Measurements from ENCODE around the gene ATXN7L3. TPM values are rescaled to one million over a fixed set of nuclear protein-coding genes. Genes with fewer than 3 reads are reported as not detected.

Gene ATXN7L3
- total RNA-seq, 2 donors from 2014 or later = 97.1 to 97.5 TPM

DNA sequence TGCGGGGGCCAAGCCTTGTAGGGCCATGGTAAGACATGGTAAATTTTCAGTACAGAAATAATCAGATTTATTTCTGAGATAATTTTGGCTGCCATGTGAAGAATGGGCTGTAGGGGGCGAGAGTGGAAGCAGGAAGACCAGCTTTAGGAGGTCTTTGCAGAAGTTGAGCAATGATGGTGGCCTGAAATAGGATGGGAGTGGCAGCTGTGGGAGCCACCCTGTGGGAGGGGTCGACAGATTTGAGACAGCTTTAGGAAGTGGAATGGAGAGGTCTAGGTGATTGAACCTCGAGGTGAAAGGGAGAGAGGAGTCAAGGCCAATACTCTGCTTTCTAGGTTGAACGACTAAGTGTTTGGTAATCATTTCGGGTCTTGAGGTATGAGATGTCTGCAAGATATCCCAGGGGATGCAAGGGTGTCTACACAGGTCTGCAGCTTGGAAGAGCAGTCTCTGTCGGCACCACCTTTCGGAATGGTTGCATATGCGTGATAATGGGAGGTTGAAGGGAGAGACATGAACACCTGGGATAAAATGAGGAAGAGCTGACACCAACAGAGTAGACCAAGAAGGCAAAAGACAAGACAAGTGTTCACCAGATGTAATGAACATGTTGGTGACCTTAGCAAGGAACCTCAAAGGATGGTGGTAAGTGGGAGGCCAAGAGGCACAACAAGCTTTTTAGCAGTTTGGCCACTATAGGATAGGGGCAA, 4.2 kb upstream of the ATXN7L3 start:
- no peak for ATAC-seq

GRCh38 chr17:44202756-44203155, 3.1 kb upstream of the ATXN7L3 start:
- Mint-ChIP-seq H3K4me1 (peaks cover 40% of the 10 kb centered on the region), H3K4me3 (peak overlapping the region; percentile 55), H3K27me3 (no peaks in the 10 kb centered on the region), H3K36me3 (ENCODE audit: low read depth) (peaks cover 2% of the 10 kb centered on the region), H3K27ac (peak overlapping the region; percentile 89)
- ATAC-seq (no peak), DNase-seq (no peak)
- H3K9me3 ChIP-seq (ENCODE audit: control insufficient read depth, low read length, poor library complexity, severe bottlenecking) = no peaks in the 10 kb centered on the region

More for the DNA sequence above, 4.2 kb upstream of the ATXN7L3 start:
- H3K27ac Mint-ChIP-seq = peak overlapping the region; percentile 89
- H3K9me3 ChIP-seq (ENCODE audit: control insufficient read depth, low read length, poor library complexity, severe bottlenecking) = no peaks in the 10 kb centered on the region
- peaks cover 38% of the 10 kb centered on the region for H3K4me1 Mint-ChIP-seq
- no peak for DNase-seq
- H3K36me3 Mint-ChIP-seq (ENCODE audit: low read depth) = peaks cover 2% of the 10 kb centered on the region
- peak overlapping the region; percentile 34 for H3K4me3 Mint-ChIP-seq
- no peaks in the 10 kb centered on the region for H3K27me3 Mint-ChIP-seq

DNA sequence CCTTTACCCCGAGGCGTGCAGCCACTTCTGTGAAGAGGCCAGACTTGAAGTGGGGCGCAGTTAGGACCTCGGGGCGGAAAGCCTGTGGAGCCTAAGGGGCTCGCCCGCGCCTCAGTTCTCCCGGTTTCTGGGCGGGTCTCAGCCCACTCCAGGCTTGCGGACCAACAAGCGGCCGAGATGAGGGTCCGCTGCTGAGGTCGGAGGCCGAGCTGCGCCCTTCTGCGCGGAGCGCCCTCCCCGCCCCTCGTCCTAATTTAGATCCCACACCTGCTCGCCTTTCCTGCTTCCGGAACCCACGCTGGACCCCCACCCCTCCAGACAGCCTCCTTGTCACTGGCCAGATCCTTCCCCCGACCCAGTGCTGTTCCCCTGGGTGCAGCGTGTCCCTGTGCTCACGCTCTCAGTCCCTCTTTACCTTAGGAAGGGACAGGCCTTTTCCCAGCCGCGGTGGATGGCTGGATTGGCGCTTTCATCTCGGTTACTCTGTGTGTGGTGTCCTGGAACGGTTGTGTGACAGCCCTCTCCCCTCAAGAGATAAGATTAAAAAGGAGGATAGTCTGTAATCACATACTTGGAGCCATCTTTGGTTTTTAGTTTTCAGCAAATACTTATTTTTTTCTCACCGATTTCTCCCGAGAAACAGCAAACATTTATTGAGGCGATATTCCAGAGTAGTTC, 933 bp upstream of the ATXN7L3 start:
- no peaks in the 10 kb centered on the region for H3K9me3 ChIP-seq (ENCODE audit: control insufficient read depth, low read length, poor library complexity, severe bottlenecking)
- Mint-ChIP-seq H3K27ac (peak overlapping the region; percentile 83), H3K36me3 (ENCODE audit: low read depth) (peaks cover 2% of the 10 kb centered on the region), H3K27me3 (no peaks in the 10 kb centered on the region), H3K4me1 (peaks cover 40% of the 10 kb centered on the region), H3K4me3 (peak overlapping the region; percentile 93)
- DNase-seq = no peak
- no peak for ATAC-seq

DNA sequence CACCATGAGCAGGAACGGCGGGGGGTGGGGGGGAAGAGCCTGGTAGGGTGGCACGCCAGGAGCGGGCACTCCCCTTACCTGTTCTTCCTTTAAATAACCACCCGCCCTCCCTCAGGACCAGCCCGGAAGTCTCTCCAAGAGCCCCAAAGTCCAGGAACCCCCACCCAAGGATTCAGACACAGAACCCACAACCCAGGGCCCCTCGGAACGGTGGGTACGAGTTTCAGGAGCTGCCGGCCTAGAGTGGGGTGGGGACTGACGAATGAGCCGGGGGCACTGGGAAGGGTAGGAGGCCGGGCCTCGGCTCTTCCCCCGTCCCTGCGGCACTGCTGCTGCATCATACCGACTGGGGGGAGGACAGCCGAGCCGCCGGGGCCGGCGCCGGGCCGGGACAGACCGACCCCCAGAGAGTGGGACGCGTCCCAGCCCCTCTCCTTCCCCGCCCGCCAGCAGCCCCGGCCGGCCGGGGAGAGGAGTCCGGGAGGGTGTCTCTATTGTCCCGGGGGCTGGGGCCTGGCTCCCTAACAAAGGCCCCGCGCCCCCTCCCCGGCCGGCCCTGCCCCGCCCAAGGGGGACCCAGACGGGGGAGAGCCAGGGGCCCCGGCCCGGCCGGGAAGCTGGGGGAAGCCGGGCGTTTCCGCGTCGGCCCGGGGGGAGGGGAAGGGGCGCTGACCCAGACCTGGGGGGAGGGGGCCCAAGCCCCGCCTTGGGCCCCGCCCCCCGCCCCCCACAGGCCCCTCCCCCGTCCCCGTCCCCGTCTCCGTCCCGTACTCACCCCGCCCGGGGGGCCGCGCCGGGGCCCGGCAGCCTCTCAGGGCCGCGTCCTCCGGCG, 747 bp downstream of the ATXN7L3 start:
- Mint-ChIP-seq H3K4me3 (peak overlapping the region; percentile 90), H3K36me3 (ENCODE audit: low read depth) (peaks cover 2% of the 10 kb centered on the region), H3K27ac (peak overlapping the region; percentile 93), H3K4me1 (peaks cover 37% of the 10 kb centered on the region), H3K27me3 (no peaks in the 10 kb centered on the region)
- no peaks in the 10 kb centered on the region for H3K9me3 ChIP-seq (ENCODE audit: control insufficient read depth, low read length, poor library complexity, severe bottlenecking)
- ATAC-seq (peak; percentile 13), DNase-seq (peak in 2 of 3 donors; percentile 61)

DNA sequence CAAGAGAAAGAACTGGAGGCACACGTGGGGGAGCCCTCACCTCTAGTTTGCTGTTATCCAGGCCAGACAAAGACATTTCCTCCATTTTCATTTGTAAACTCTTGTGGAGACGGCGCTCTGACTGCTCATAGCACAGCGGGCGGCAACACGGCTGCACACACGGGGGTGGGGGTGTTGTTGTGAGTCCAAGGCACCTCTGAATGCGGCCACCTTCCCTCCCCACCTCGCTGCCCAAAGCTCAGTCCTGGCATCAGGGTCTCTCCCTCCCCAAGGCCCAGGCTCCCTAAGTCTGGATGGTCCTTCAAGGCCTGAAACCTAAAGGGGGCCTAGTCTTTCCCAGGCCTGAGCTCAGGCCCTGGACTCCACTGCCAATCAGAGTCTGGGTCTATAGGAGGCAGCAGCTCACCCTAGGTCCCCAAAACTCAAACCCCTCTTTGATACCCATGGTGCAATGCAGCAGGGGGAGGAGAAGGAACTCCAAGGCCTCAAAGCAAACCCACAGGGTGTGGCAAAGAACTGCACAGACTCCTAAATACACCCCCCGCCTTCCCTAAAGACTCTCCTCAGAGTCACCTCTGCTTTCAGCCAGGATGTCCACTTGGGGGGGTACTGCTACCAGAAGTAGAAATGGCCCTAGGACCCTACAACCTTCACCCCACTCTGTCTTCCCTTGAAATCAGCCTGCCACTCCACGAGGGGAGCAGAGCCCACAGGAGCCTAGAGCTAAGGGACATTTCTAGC, 1.5 kb downstream of the ATXN7L3 start:
- H3K4me3 Mint-ChIP-seq = peak overlapping the region; percentile 90
- H3K9me3 ChIP-seq (ENCODE audit: control insufficient read depth, low read length, poor library complexity, severe bottlenecking) = no peaks in the 10 kb centered on the region
- ATAC-seq = peak; percentile 24
- no peaks in the 10 kb centered on the region for H3K27me3 Mint-ChIP-seq
- DNase-seq = no peak
- peak overlapping the region; percentile 93 for H3K27ac Mint-ChIP-seq
- peaks cover 29% of the 10 kb centered on the region for H3K4me1 Mint-ChIP-seq
- H3K36me3 Mint-ChIP-seq (ENCODE audit: low read depth) = peaks cover 2% of the 10 kb centered on the region

- ATAC-seq = no peak
- H3K4me3 Mint-ChIP-seq = no peak overlapping the region
- peak overlapping the region; percentile 93 for H3K27ac Mint-ChIP-seq
- no peak for DNase-seq
- no peaks in the 10 kb centered on the region for H3K9me3 ChIP-seq (ENCODE audit: control insufficient read depth, low read length, poor library complexity, severe bottlenecking)
- H3K27me3 Mint-ChIP-seq = no peaks in the 10 kb centered on the region
- peaks cover 26% of the 10 kb centered on the region for H3K4me1 Mint-ChIP-seq
- peaks cover 2% of the 10 kb centered on the region for H3K36me3 Mint-ChIP-seq (ENCODE audit: low read depth)
These were observed 2.6 kb downstream of the ATXN7L3 start for GRCh38 chr17:44197107-44197506.

GRCh38 chr17:44193326-44194084, 6.2 kb downstream of the ATXN7L3 start:
- Mint-ChIP-seq H3K4me1 (peaks cover 18% of the 10 kb centered on the region), H3K4me3 (no peak overlapping the region), H3K36me3 (ENCODE audit: low read depth) (peaks cover 6% of the 10 kb centered on the region), H3K27ac (no peak overlapping the region), H3K27me3 (no peaks in the 10 kb centered on the region)
- no peaks in the 10 kb centered on the region for H3K9me3 ChIP-seq (ENCODE audit: control insufficient read depth, low read length, poor library complexity, severe bottlenecking)
- ATAC-seq = no peak
- DNase-seq = no peak

- Mint-ChIP-seq H3K36me3 (ENCODE audit: low read depth) (peaks cover 6% of the 10 kb centered on the region), H3K4me3 (no peak overlapping the region), H3K27ac (no peak overlapping the region), H3K27me3 (no peaks in the 10 kb centered on the region), H3K4me1 (peaks cover 16% of the 10 kb centered on the region)
- H3K9me3 ChIP-seq (ENCODE audit: control insufficient read depth, low read length, poor library complexity, severe bottlenecking) = no peaks in the 10 kb centered on the region
- ATAC-seq = peak; percentile 12
- DNase-seq = no peak
These were observed 6.9 kb downstream of the ATXN7L3 start for GRCh38 chr17:44192750-44193149.

DNA sequence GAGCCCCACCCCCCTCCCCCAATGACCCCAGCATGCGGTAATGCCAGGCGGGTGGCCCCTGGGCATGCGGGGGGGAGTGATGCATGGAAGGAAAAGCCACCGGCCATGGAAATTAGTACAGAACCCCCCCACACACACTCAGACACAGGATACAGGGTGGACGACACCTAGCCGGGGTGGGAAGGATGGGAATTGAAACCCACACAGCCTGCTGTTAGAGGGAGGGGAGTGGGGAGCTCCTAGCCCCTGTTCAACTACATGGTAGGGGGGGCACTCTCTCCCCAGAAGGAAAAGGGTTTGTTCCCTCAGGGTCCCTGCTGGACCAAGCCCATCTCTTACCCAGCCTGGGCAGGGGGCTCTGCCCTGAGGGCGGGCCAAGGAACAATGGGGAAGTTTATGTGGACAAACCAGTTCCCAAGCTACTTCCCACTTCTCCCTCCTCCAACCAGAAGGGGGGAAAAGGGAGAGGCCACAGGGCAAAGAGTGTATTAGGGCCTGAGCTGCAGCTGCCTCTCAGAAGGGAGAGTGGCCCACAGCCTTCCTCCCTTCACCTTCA, 7.7 kb downstream of the ATXN7L3 start:
- H3K4me1 Mint-ChIP-seq = peaks cover 15% of the 10 kb centered on the region

GRCh38 chr17:44191369-44191768, 8.3 kb downstream of the ATXN7L3 start:
- no peaks in the 10 kb centered on the region for H3K9me3 ChIP-seq (ENCODE audit: control insufficient read depth, low read length, poor library complexity, severe bottlenecking)
- Mint-ChIP-seq H3K27ac (no peak overlapping the region), H3K4me3 (no peak overlapping the region), H3K4me1 (peaks cover 17% of the 10 kb centered on the region), H3K27me3 (no peaks in the 10 kb centered on the region), H3K36me3 (ENCODE audit: low read depth) (peaks cover 6% of the 10 kb centered on the region)
- ATAC-seq (no peak), DNase-seq (no peak)

More for the DNA sequence above, 7.7 kb downstream of the ATXN7L3 start:
- Mint-ChIP-seq H3K27me3 (no peaks in the 10 kb centered on the region), H3K36me3 (ENCODE audit: low read depth) (peaks cover 6% of the 10 kb centered on the region), H3K27ac (no peak overlapping the region), H3K4me3 (no peak overlapping the region)
- no peaks in the 10 kb centered on the region for H3K9me3 ChIP-seq (ENCODE audit: control insufficient read depth, low read length, poor library complexity, severe bottlenecking)
- DNase-seq = no peak
- ATAC-seq = no peak

- Mint-ChIP-seq H3K36me3 (ENCODE audit: low read depth) (peaks cover 7% of the 10 kb centered on the region), H3K4me3 (peak overlapping the region; percentile 61), H3K27ac (no peak overlapping the region)
These were observed 9.2 kb downstream of the ATXN7L3 start for GRCh38 chr17:44190481-44190880.

More at GRCh38 chr17:44190481-44190880, 9.2 kb downstream of the ATXN7L3 start:
- peaks cover 21% of the 10 kb centered on the region for H3K4me1 Mint-ChIP-seq
- no peak for ATAC-seq
- no peaks in the 10 kb centered on the region for H3K27me3 Mint-ChIP-seq
- no peaks in the 10 kb centered on the region for H3K9me3 ChIP-seq (ENCODE audit: control insufficient read depth, low read length, poor library complexity, severe bottlenecking)
- no peak for DNase-seq

All from T-helper 17 cell (primary cell).